Stomach (tissue), 4 donors: Measurements from ENCODE around the gene BBS1.

Source experiments
- CTCF ChIP-seq, 7 experiments: fragments of 450-650 bp in 4 of 7; fragments of 200-600 bp in 3 of 7; sonication (generic) in 3 of 7; IDR thresholded peaks; one replicate each; pipeline ENCODE4 v1.5.1; 2016 to 2019; ENCODE audit warnings: antibody characterized with exemption in 7 of 7, control low read depth in 2 of 7, mild to moderate bottlenecking in 1 of 7
- EP300 ChIP-seq: sonication (generic); formaldehyde crosslinking; IDR thresholded peaks from one replicate; pipeline ENCODE4 v1.6.1; 2017; ENCODE audit warnings: antibody characterized with exemption
- POLR2A ChIP-seq, 4 donors: fragments of 450-650 bp; IDR thresholded peaks; one replicate each; pipeline ENCODE4 v1.6.1; 2016; ENCODE audit warnings: antibody characterized with exemption in 4 of 4, control low read depth in 2 of 4, mild to moderate bottlenecking in 1 of 4, moderate library complexity in 1 of 4
- POLR2AphosphoS5 ChIP-seq, 3 donors: sonication (generic); formaldehyde crosslinking; IDR thresholded peaks; one replicate each; pipeline ENCODE4 v1.6.1; 2016; ENCODE audit warnings: antibody characterized with exemption in 3 of 3

- TF ChIP-seq CTCF (IDR thresholded peaks at IDR 0.05) (no peak), POLR2AphosphoS5 (IDR thresholded peaks at IDR 0.05) (no peak), POLR2A (IDR thresholded peaks at IDR 0.05) (no peak), EP300 (no peak)
These were observed 16.0 kb upstream of the BBS1 start for GRCh38 chr11:66494458-66494857.
